ENCODE results near the gene SSNA1. TPM values are rescaled to one million over a fixed set of nuclear protein-coding genes. Genes with fewer than 3 reads are reported as not detected.

SSNA1 gene
- total and polyA plus RNA-seq, 9 donors = 1.6 to 60.7 (median 44.5) TPM

DNA sequence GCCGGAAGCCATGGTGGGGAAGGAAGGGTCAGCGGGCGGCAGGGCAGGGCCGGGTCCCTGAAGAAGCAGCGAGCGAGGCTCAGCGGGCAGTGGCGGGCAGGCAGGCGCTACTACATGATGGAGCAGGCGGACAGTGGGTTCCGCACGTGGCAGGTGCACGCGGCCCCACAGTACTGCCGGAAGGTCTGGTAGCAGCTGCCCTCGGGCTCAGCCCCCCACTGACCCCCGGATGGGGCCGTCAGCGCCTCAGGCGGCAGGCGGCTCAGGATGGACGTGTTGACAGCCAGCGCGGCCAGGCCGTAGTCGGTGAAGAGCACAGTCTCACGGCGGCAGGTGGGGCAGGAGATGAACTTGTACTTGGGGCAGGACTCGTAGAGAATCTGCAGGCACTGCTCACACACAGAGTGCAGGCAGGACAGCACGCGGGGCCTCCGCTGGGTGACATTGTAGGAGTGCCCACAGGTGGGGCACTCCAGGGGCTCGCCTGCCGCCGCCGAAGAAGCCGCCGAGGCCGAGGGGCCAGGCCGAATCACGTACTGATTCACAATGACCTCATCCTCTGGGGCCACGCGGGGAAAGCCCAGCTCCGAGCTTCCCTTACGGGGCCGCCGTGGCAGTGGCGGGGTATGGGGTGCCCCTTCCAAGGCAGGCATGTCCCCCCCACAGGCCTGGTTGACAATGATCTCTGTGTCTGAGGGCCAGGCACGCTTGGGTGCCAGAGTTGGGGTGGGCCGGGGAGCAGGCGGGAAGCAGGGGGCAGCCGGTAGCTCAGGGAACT is 32.0 kb downstream of the SSNA1 start:
- 84 to 91% (median 90%) methylated on average over 50 to 52 of the region's 52 CpGs for WGBS, 3 donors
- Histone ChIP-seq H3K27ac (no peak overlapping the region), H3K36me3 (no peaks in the 10 kb centered on the region), H3K4me1 (ENCODE audit: insufficient read depth) (peaks cover 11% of the 10 kb centered on the region), H3K4me3 (no peak overlapping the region), H3K9me3 (no peaks in the 10 kb centered on the region), H3K27me3 (no peaks in the 10 kb centered on the region)
- intact Hi-C loops (cut with DNase I) = loop anchor here in 1 of 4 donors (10.0 kb wide), 1 partner anchor 436 kb away; no protein-coding TSS in a partner anchor
- no peak for DNase-seq
- TF ChIP-seq, protein P1, sequence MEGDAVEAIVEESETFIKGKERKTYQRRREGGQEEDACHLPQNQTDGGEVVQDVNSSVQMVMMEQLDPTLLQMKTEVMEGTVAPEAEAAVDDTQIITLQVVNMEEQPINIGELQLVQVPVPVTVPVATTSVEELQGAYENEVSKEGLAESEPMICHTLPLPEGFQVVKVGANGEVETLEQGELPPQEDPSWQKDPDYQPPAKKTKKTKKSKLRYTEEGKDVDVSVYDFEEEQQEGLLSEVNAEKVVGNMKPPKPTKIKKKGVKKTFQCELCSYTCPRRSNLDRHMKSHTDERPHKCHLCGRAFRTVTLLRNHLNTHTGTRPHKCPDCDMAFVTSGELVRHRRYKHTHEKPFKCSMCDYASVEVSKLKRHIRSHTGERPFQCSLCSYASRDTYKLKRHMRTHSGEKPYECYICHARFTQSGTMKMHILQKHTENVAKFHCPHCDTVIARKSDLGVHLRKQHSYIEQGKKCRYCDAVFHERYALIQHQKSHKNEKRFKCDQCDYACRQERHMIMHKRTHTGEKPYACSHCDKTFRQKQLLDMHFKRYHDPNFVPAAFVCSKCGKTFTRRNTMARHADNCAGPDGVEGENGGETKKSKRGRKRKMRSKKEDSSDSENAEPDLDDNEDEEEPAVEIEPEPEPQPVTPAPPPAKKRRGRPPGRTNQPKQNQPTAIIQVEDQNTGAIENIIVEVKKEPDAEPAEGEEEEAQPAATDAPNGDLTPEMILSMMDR (IDR thresholded peaks at IDR 0.05) = no peak
- TF ChIP-seq POLR2A (IDR thresholded peaks at IDR 0.05) = no peak
- no peak for TF ChIP-seq EP300 (IDR thresholded peaks at IDR 0.05)

DNA sequence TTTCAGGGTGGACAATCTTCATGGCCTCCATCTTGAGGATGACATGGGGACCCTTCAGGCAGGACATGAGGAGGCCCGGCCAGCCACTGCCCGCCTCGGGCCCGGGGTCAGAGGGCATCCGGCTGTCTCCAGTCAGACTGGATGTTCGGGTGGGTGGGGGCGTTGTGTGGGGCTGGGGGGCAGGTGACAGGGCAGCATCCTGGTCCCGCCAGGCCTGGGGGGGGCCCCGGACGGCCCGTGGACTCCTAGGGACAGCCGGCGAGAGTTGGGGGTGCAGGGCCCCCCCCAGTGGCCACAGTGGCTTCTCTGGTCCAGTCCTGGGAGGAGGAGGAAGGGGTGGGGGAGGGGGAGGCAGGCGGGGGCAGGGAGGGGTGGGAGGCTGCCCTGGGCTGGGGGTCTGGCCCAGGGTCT is 32.6 kb downstream of the SSNA1 start:
- Histone ChIP-seq H3K9me3 (no peaks in the 10 kb centered on the region), H3K4me3 (no peak overlapping the region), H3K4me1 (ENCODE audit: insufficient read depth) (peaks cover 11% of the 10 kb centered on the region), H3K27ac (no peak overlapping the region), H3K36me3 (no peaks in the 10 kb centered on the region), H3K27me3 (no peaks in the 10 kb centered on the region)
- 56 to 80% (median 67%) methylated on average over 3 to 14 of the region's 14 CpGs for WGBS, 3 donors
- DNase-seq = no peak
- intact Hi-C loops (cut with DNase I) = loop anchor here in 1 of 4 donors (10.0 kb wide), 1 partner anchor 436 kb away; no protein-coding TSS in a partner anchor
- TF ChIP-seq, protein P1 (IDR thresholded peaks at IDR 0.05) = no peak
- TF ChIP-seq POLR2A (IDR thresholded peaks at IDR 0.05) = no peak
- TF ChIP-seq EP300 (IDR thresholded peaks at IDR 0.05) = no peak

DNA sequence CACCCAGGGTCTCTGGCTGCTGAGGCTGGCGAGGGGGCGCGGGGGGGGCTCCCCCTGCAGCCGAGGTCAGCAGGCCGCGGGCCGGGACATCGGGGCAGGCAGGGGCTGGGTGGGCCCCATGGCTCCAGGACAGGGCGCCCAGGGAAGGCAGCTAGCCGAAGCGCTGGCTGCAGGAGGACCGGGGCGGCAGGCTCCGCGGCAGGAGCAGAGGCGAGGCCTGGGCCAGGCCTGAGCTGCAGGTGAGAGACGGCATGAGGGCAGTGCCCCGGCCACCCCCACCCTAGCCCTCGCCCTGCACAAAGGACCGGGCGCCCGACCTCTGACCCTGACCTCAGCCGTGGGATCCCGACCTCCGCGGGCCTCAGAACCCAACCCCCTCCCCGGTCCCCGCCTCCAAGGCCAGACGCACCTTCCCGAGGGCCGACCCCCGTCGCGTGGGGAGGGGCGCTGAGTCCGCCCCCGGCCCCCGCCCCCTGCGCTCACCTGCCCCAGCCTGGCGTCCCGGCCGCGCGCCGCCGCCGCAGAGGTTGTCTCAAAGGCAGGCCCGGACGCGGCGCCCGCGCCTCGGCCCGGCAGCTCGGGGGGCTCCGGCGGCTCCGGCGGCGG is 33.1 kb downstream of the SSNA1 start:
- H3K27me3 ChIP-seq = no peaks in the 10 kb centered on the region
- WGBS, 3 donors = 5 to 8% (median 8%) methylated on average over 19 to 61 of the region's 61 CpGs

More for the DNA sequence above, 33.1 kb downstream of the SSNA1 start:
- Histone ChIP-seq H3K36me3 (no peaks in the 10 kb centered on the region), H3K4me3 (peak overlapping the region; percentile 35), H3K27ac (no peak overlapping the region), H3K9me3 (no peaks in the 10 kb centered on the region), H3K4me1 (ENCODE audit: insufficient read depth) (peaks cover 11% of the 10 kb centered on the region)
- TF ChIP-seq, protein P1 (IDR thresholded peaks at IDR 0.05) = no peak
- no peak for TF ChIP-seq POLR2A (IDR thresholded peaks at IDR 0.05)
- no peak for TF ChIP-seq EP300 (IDR thresholded peaks at IDR 0.05)
- no peak for DNase-seq
- intact Hi-C loops (cut with DNase I) = loop anchor here in 1 of 4 donors (10.0 kb wide), 1 partner anchor 437 kb away; no protein-coding TSS in a partner anchor

All from ovary (tissue), 9 donors.